Smooth muscle cell (in vitro differentiated cells): ENCODE results near the gene RAF1. TPM values are rescaled to one million over a fixed set of nuclear protein-coding genes. Genes with fewer than 3 reads are reported as not detected.
A peak's percentile ranks its signal among the peaks of the same experiment; 100 is the strongest.

Experiments used
- DNase-seq: peaks from one replicate; lab custom pipeline; 2025; ENCODE audit not compliant: unreplicated experiment; lab: John Stamatoyannopoulos, UW
- H2AFZ ChIP-seq: fragments of 200-600 bp; sonication (generic); 2 replicates; pipeline ENCODE4 v1.6.0; 2016; ENCODE audit warnings: antibody characterized with exemption, low read depth, mild to moderate bottlenecking
- H3F3A ChIP-seq: fragments of 200-600 bp; sonication (generic); 2 replicates; pipeline ENCODE4 v1.6.0; 2017; ENCODE audit warnings: antibody characterized with exemption, low read depth
- H3K27ac ChIP-seq: fragments of 200-600 bp; sonication (generic); 2 replicates; pipeline ENCODE4 v1.5.1; 2016; ENCODE audit warnings: low read depth, mild to moderate bottlenecking
- H3K27me3 ChIP-seq: fragments of 200-600 bp; sonication (generic); 2 replicates; pipeline ENCODE4 v1.6.1; 2016; ENCODE audit warnings: low read depth, mild to moderate bottlenecking
- H3K36me3 ChIP-seq: fragments of 200-600 bp; sonication (generic); 2 replicates; pipeline ENCODE4 v1.5.1; 2016; ENCODE audit warnings: low read depth
- H3K4me1 ChIP-seq: fragments of 200-600 bp; sonication (generic); 2 replicates; pipeline ENCODE4 v1.5.1; 2016; ENCODE audit warnings: low read depth
- H3K4me2 ChIP-seq: fragments of 200-600 bp; sonication (generic); 2 replicates; pipeline ENCODE4 v1.6.0; 2016; ENCODE audit warnings: mild to moderate bottlenecking
- H3K4me3 ChIP-seq: fragments of 200-600 bp; sonication (generic); 2 replicates; pipeline ENCODE4 v1.5.1; 2016; ENCODE audit warnings: mild to moderate bottlenecking
- H3K79me2 ChIP-seq: fragments of 200-600 bp; sonication (generic); 2 replicates; pipeline ENCODE4 v1.6.0; 2016; ENCODE audit warnings: low read depth, mild to moderate bottlenecking
- H3K9ac ChIP-seq: fragments of 200-600 bp; sonication (generic); 2 replicates; pipeline ENCODE4 v1.6.0; 2016; ENCODE audit warnings: low read depth
- H3K9me3 ChIP-seq: fragments of 200-600 bp; sonication (generic); replicated peaks from 2 replicates; pipeline ENCODE4 v1.5.1; 2016; ENCODE audit warnings: low read depth
- H4K20me1 ChIP-seq: fragments of 200-600 bp; sonication (generic); 2 replicates; pipeline ENCODE4 v1.6.0; 2016; ENCODE audit warnings: low read depth
- CTCF ChIP-seq: fragments of 200-600 bp; sonication (generic); IDR thresholded peaks from 2 replicates; pipeline ENCODE4 v1.5.1; 2017; ENCODE audit warnings: borderline replicate concordance, mild to moderate bottlenecking, antibody characterized with exemption; ENCODE audit not compliant: insufficient read depth, poor library complexity, severe bottlenecking
- WGBS: methylation state at CpG from one replicate; pipeline ENCODE4 v1.1.7; 2016; ENCODE audit warnings: low lambda C conversion rate; 5-methylcytosine and 5-hydroxymethylcytosine counted together
- polyA plus RNA-seq: library from polyadenylated mRNA; unstranded; fragments of >200 nt; fragmentation: Nextera tagmentation; extraction: Ambion mirVana; gene quantifications from 2 replicates; pipeline ENCODE4 v1.2.1, GENCODE V29; 2016
- total RNA-seq: library from RNA; depleted of rRNA; stranded (reverse); fragments of >200 nt; gene quantifications from 2 replicates; pipeline ENCODE4 v1.2.3, GENCODE V29; 2014

Gene RAF1
- total and polyA plus RNA-seq, 2 experiments from 2014 or later = 48.4 to 75.4 TPM

- no peak for DNase-seq
- Histone ChIP-seq H3F3A (peaks cover 11% of the 10 kb centered on the region), H3K4me1 (peaks cover 38% of the 10 kb centered on the region), H3K4me3 (no peak overlapping the region), H3K9me3 (no peaks in the 10 kb centered on the region), H3K4me2 (peak overlapping the region; percentile 26), H3K27ac (peak overlapping the region; percentile 62), H3K9ac (no peak overlapping the region), H3K79me2 (peaks cover 81% of the 10 kb centered on the region), H4K20me1 (peaks cover 79% of the 10 kb centered on the region), H2AFZ (no peak overlapping the region), H3K36me3 (no peaks in the 10 kb centered on the region), H3K27me3 (no peaks in the 10 kb centered on the region)
- 74% methylated on average over 2 of the region's 2 CpGs for WGBS
- TF ChIP-seq CTCF = no peak
Observed at GRCh38 chr3:12660196-12660595, 3.7 kb downstream of the RAF1 start.

GRCh38 chr3:12659316-12660015 is 4.5 kb downstream of the RAF1 start:
- peaks cover 34% of the 10 kb centered on the region for H3K4me1 ChIP-seq
- peak overlapping the region; percentile 32 for H3K9ac ChIP-seq
- no peak for DNase-seq
- peaks cover 87% of the 10 kb centered on the region for H4K20me1 ChIP-seq
- H2AFZ ChIP-seq = no peak overlapping the region
- H3K4me2 ChIP-seq = peak overlapping the region; percentile 26
- 92% methylated on average over 3 of the region's 3 CpGs for WGBS
- H3F3A ChIP-seq = peaks cover 11% of the 10 kb centered on the region
- H3K4me3 ChIP-seq = no peak overlapping the region
- no peaks in the 10 kb centered on the region for H3K36me3 ChIP-seq
- no peaks in the 10 kb centered on the region for H3K27me3 ChIP-seq
- peaks cover 88% of the 10 kb centered on the region for H3K79me2 ChIP-seq
- no peaks in the 10 kb centered on the region for H3K9me3 ChIP-seq
- peak overlapping the region; percentile 62 for H3K27ac ChIP-seq
- no peak for TF ChIP-seq CTCF

- peaks cover 34% of the 10 kb centered on the region for H3K4me1 ChIP-seq
Observed at GRCh38 chr3:12658593-12659058, 5.3 kb downstream of the RAF1 start.

More at GRCh38 chr3:12658593-12659058, 5.3 kb downstream of the RAF1 start:
- no peaks in the 10 kb centered on the region for H3K9me3 ChIP-seq
- peaks cover 95% of the 10 kb centered on the region for H4K20me1 ChIP-seq
- no peak for TF ChIP-seq CTCF
- H3F3A ChIP-seq = peaks cover 11% of the 10 kb centered on the region
- H2AFZ ChIP-seq = no peak overlapping the region
- H3K4me2 ChIP-seq = peak overlapping the region; percentile 26
- H3K4me3 ChIP-seq = no peak overlapping the region
- H3K27me3 ChIP-seq = no peaks in the 10 kb centered on the region
- no peaks in the 10 kb centered on the region for H3K36me3 ChIP-seq
- peak overlapping the region; percentile 32 for H3K9ac ChIP-seq
- DNase-seq = no peak
- peaks cover 96% of the 10 kb centered on the region for H3K79me2 ChIP-seq
- peak overlapping the region; percentile 62 for H3K27ac ChIP-seq
- 18% methylated on average over 4 of the region's 4 CpGs for WGBS
